ENCODE results near the gene ELL. TPM values are rescaled to one million over a fixed set of nuclear protein-coding genes. Genes with fewer than 3 reads are reported as not detected.

ELL gene
- polyA plus RNA-seq, 1 donor from 2014 or later, result 7.2 TPM

GRCh38 chr19:18477042-18477779 is 44.7 kb downstream of the ELL start:
- Histone ChIP-seq H3K9ac (ENCODE audit: low read length) (no peak overlapping the region), H3K4me2 (ENCODE audit: low read length) (no peak overlapping the region), H3K9me2 (ENCODE audit: insufficient read depth, low read length) (no peaks in the 10 kb centered on the region), H3K79me2 (replicated peaks; ENCODE audit: insufficient read depth, low read length) (no peaks in the 10 kb centered on the region), H4K20me1 (ENCODE audit: insufficient read depth) (no peaks in the 10 kb centered on the region), H3F3A (ENCODE audit: insufficient read depth, low read length, poor library complexity, severe bottlenecking) (no peaks in the 10 kb centered on the region), H3K27me3 (ENCODE audit: insufficient read depth, low read depth, low read length) (no peaks in the 10 kb centered on the region), H2AFZ (ENCODE audit: low read depth, low read length) (no peak overlapping the region), H3K27ac (ENCODE audit: low read length) (no peak overlapping the region), H3K36me3 (ENCODE audit: insufficient read depth, low read length) (no peaks in the 10 kb centered on the region), H3K9me3 (ENCODE audit: low read length) (no peaks in the 10 kb centered on the region), H3K4me3 (ENCODE audit: low read length) (no peak overlapping the region)
- TF ChIP-seq EZH2 (IDR thresholded peaks at IDR 0.05; ENCODE audit: borderline replicate concordance, insufficient read depth, low read length, poor library complexity, severe bottlenecking) (no peak), MXI1 (conservative IDR thresholded peaks at IDR 0.05; ENCODE audit: poor library complexity, severe bottlenecking) (no peak), TAF1 (IDR thresholded peaks at IDR 0.05; ENCODE audit: low read depth) (no peak), POLR2AphosphoS5 (IDR thresholded peaks at IDR 0.05) (no peak), SMC3 (conservative IDR thresholded peaks at IDR 0.05; ENCODE audit: poor library complexity) (no peak), EP300 (conservative IDR thresholded peaks at IDR 0.05; ENCODE audit: poor library complexity, severe bottlenecking) (no peak), RAD21 (conservative IDR thresholded peaks at IDR 0.05) (no peak)
- TF ChIP-seq, protein P1, sequence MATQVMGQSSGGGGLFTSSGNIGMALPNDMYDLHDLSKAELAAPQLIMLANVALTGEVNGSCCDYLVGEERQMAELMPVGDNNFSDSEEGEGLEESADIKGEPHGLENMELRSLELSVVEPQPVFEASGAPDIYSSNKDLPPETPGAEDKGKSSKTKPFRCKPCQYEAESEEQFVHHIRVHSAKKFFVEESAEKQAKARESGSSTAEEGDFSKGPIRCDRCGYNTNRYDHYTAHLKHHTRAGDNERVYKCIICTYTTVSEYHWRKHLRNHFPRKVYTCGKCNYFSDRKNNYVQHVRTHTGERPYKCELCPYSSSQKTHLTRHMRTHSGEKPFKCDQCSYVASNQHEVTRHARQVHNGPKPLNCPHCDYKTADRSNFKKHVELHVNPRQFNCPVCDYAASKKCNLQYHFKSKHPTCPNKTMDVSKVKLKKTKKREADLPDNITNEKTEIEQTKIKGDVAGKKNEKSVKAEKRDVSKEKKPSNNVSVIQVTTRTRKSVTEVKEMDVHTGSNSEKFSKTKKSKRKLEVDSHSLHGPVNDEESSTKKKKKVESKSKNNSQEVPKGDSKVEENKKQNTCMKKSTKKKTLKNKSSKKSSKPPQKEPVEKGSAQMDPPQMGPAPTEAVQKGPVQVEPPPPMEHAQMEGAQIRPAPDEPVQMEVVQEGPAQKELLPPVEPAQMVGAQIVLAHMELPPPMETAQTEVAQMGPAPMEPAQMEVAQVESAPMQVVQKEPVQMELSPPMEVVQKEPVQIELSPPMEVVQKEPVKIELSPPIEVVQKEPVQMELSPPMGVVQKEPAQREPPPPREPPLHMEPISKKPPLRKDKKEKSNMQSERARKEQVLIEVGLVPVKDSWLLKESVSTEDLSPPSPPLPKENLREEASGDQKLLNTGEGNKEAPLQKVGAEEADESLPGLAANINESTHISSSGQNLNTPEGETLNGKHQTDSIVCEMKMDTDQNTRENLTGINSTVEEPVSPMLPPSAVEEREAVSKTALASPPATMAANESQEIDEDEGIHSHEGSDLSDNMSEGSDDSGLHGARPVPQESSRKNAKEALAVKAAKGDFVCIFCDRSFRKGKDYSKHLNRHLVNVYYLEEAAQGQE (IDR thresholded peaks at IDR 0.05; ENCODE audit: borderline replicate concordance), result no peak
- TF ChIP-seq, protein P2, sequence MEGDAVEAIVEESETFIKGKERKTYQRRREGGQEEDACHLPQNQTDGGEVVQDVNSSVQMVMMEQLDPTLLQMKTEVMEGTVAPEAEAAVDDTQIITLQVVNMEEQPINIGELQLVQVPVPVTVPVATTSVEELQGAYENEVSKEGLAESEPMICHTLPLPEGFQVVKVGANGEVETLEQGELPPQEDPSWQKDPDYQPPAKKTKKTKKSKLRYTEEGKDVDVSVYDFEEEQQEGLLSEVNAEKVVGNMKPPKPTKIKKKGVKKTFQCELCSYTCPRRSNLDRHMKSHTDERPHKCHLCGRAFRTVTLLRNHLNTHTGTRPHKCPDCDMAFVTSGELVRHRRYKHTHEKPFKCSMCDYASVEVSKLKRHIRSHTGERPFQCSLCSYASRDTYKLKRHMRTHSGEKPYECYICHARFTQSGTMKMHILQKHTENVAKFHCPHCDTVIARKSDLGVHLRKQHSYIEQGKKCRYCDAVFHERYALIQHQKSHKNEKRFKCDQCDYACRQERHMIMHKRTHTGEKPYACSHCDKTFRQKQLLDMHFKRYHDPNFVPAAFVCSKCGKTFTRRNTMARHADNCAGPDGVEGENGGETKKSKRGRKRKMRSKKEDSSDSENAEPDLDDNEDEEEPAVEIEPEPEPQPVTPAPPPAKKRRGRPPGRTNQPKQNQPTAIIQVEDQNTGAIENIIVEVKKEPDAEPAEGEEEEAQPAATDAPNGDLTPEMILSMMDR (IDR thresholded peaks at IDR 0.05; ENCODE audit: poor library complexity, severe bottlenecking), result no peak

- Histone ChIP-seq H3K27me3 (ENCODE audit: insufficient read depth, low read depth, low read length) (no peaks in the 10 kb centered on the region), H3K9ac (ENCODE audit: low read length) (no peak overlapping the region), H3K4me2 (ENCODE audit: low read length) (no peak overlapping the region), H4K20me1 (ENCODE audit: insufficient read depth) (no peaks in the 10 kb centered on the region), H2AFZ (ENCODE audit: low read depth, low read length) (no peak overlapping the region), H3K4me3 (ENCODE audit: low read length) (no peak overlapping the region), H3K79me2 (replicated peaks; ENCODE audit: insufficient read depth, low read length) (no peaks in the 10 kb centered on the region), H3F3A (ENCODE audit: insufficient read depth, low read length, poor library complexity, severe bottlenecking) (no peaks in the 10 kb centered on the region), H3K36me3 (ENCODE audit: insufficient read depth, low read length) (no peaks in the 10 kb centered on the region), H3K9me2 (ENCODE audit: insufficient read depth, low read length) (no peaks in the 10 kb centered on the region), H3K27ac (ENCODE audit: low read length) (no peak overlapping the region), H3K9me3 (ENCODE audit: low read length) (no peaks in the 10 kb centered on the region)
- no peak for TF ChIP-seq EP300 (conservative IDR thresholded peaks at IDR 0.05; ENCODE audit: poor library complexity, severe bottlenecking)
- no peak for TF ChIP-seq TAF1 (IDR thresholded peaks at IDR 0.05; ENCODE audit: low read depth)
- TF ChIP-seq, protein P1 (IDR thresholded peaks at IDR 0.05; ENCODE audit: borderline replicate concordance), result no peak
- TF ChIP-seq POLR2AphosphoS5 (IDR thresholded peaks at IDR 0.05), result no peak
- no peak for TF ChIP-seq EZH2 (IDR thresholded peaks at IDR 0.05; ENCODE audit: borderline replicate concordance, insufficient read depth, low read length, poor library complexity, severe bottlenecking)
- TF ChIP-seq, protein P2 (IDR thresholded peaks at IDR 0.05; ENCODE audit: poor library complexity, severe bottlenecking), result no peak
- TF ChIP-seq MXI1 (conservative IDR thresholded peaks at IDR 0.05; ENCODE audit: poor library complexity, severe bottlenecking), result no peak
- TF ChIP-seq SMC3 (conservative IDR thresholded peaks at IDR 0.05; ENCODE audit: poor library complexity), result no peak
- TF ChIP-seq RAD21 (conservative IDR thresholded peaks at IDR 0.05), result no peak
These were observed 45.3 kb downstream of the ELL start for GRCh38 chr19:18476507-18477041.
